Glutamatergic neuron (in vitro differentiated cells): Measurements from ENCODE around the gene CRYBB2. TPM values are rescaled to one million over a fixed set of nuclear protein-coding genes. Genes with fewer than 3 reads are reported as not detected.
"Not testable (repeated sequence)": the region's sequence is repeated elsewhere in the genome, so short reads cannot be mapped to it uniquely, and the experiment has no call there.

Source experiments
- DNase-seq: peaks from one replicate; pipeline ENCODE4 v3.0.0; 2022
- H3K27ac Mint-ChIP-seq: one replicate; pipeline ENCODE4 v1.8.0; 2020; ENCODE audit warnings: mild to moderate bottlenecking, mixed read lengths, inconsistent platforms; ENCODE audit not compliant: unreplicated experiment
- H3K27me3 Mint-ChIP-seq: one replicate; pipeline ENCODE4 v1.8.0; 2020; ENCODE audit warnings: mild to moderate bottlenecking, moderate library complexity, mixed read lengths, inconsistent platforms; ENCODE audit not compliant: unreplicated experiment
- H3K36me3 Mint-ChIP-seq: one replicate; pipeline ENCODE4 v1.8.0; 2020; ENCODE audit warnings: mild to moderate bottlenecking, mixed read lengths, inconsistent platforms; ENCODE audit not compliant: unreplicated experiment
- H3K4me1 Mint-ChIP-seq: one replicate; pipeline ENCODE4 v1.8.0; 2020; ENCODE audit warnings: mild to moderate bottlenecking, low read depth, mixed read lengths, inconsistent platforms; ENCODE audit not compliant: unreplicated experiment
- H3K4me3 Mint-ChIP-seq: one replicate; pipeline ENCODE4 v1.8.0; 2020; ENCODE audit warnings: mild to moderate bottlenecking, mixed read lengths, inconsistent platforms; ENCODE audit not compliant: unreplicated experiment
- H3K9me3 Mint-ChIP-seq: one replicate; pipeline ENCODE4 v1.8.0; 2020; ENCODE audit warnings: mild to moderate bottlenecking, moderate library complexity, mixed read lengths, inconsistent platforms; ENCODE audit not compliant: unreplicated experiment
- total RNA-seq: library from RNA; stranded (reverse); fragmentation: NEBNext Ultra II Directional; extraction: Animal tissue kit (Norgen Biotek cat#: 25700); gene quantifications from one replicate; pipeline ENCODE4 v1.2.1, GENCODE V29; 2021; ENCODE audit not compliant: unreplicated experiment
- TF ChIP-seq, protein P1 (sequence below): fragments of 200-600 bp; sonication (generic); IDR thresholded peaks from one replicate; pipeline ENCODE4 v1.5.0; 2021; ENCODE audit not compliant: partially characterized antibody, unreplicated experiment

CRYBB2 gene
- total RNA-seq, 1 donor from 2014 or later, result not detected

GRCh38 chr22:25178869-25179631 is 40.4 kb upstream of the CRYBB2 start:
- H3K4me3 Mint-ChIP-seq, H3K27ac Mint-ChIP-seq, H3K27me3 Mint-ChIP-seq, H3K36me3 Mint-ChIP-seq, H3K9me3 Mint-ChIP-seq, DNase-seq, H3K4me1 Mint-ChIP-seq: not testable (repeated sequence)
- TF ChIP-seq, protein P1, sequence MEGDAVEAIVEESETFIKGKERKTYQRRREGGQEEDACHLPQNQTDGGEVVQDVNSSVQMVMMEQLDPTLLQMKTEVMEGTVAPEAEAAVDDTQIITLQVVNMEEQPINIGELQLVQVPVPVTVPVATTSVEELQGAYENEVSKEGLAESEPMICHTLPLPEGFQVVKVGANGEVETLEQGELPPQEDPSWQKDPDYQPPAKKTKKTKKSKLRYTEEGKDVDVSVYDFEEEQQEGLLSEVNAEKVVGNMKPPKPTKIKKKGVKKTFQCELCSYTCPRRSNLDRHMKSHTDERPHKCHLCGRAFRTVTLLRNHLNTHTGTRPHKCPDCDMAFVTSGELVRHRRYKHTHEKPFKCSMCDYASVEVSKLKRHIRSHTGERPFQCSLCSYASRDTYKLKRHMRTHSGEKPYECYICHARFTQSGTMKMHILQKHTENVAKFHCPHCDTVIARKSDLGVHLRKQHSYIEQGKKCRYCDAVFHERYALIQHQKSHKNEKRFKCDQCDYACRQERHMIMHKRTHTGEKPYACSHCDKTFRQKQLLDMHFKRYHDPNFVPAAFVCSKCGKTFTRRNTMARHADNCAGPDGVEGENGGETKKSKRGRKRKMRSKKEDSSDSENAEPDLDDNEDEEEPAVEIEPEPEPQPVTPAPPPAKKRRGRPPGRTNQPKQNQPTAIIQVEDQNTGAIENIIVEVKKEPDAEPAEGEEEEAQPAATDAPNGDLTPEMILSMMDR, result peak; percentile 10

GRCh38 chr22:25182131-25183110 is 37.0 kb upstream of the CRYBB2 start:
- no peaks in the 10 kb centered on the region for H3K27me3 Mint-ChIP-seq
- no peak for DNase-seq
- TF ChIP-seq, protein P1, result no peak
- H3K27ac Mint-ChIP-seq, result no peak overlapping the region
- H3K4me1 Mint-ChIP-seq, result no peaks in the 10 kb centered on the region
- peaks cover 15% of the 10 kb centered on the region for H3K36me3 Mint-ChIP-seq
- H3K4me3 Mint-ChIP-seq, result no peak overlapping the region
- H3K9me3 Mint-ChIP-seq, result peaks cover 8% of the 10 kb centered on the region

DNA sequence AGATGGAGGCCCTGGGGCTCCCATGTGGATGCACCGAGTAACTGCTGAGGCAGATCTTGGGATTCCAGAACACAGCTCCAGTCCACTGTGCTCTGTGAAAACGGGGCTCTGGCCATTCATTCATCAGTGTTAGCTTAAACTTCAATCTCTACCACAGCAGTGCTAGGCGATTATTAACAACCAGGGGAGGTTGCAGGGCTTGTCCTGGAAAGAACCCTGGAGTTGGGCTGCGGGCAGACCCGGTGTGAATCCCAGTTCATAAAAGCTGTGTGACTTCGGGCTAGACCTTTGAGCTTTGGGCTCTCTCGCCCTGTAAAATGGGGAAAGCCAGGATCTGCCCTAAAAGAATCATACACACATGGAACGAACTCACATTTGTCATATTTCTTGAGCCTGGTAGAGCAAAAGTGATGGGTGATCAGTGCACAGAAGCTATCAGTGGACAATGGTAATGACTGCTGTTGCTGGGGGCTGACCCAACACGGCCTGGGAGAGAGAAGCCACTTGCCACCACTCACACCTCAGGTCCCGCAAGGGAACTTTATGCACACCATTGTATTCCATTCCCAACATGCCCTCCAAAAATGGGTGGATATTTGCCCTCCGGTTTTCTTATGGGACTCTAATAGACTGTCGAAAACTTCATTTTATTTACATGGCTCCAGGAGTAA is 35.4 kb upstream of the CRYBB2 start:
- TF ChIP-seq, protein P1, result no peak
- DNase-seq, result no peak
- Mint-ChIP-seq H3K27me3 (no peaks in the 10 kb centered on the region), H3K36me3 (peaks cover 20% of the 10 kb centered on the region), H3K9me3 (peaks cover 8% of the 10 kb centered on the region), H3K4me3 (no peak overlapping the region), H3K4me1 (no peaks in the 10 kb centered on the region), H3K27ac (no peak overlapping the region)

DNA sequence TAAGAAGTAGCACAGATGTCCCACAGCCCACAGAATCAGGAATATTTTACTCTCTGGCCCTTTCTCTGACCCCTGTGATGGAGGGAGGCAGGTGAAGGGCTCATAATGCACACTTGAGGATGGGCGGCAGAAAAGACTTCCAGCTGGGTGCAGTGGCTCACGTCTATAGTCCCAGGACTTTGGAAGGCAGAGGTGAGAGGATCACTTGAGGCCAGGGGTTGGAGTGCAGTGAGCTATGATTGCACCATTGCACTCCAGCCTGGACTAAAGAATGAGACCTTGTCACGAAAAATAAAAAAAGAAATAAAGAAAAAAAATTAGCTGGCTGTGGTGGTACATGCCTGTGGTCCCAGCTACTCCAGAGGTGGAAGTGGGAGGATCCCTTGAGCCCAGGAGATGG is 33.3 kb upstream of the CRYBB2 start:
- Mint-ChIP-seq H3K36me3 (peaks cover 11% of the 10 kb centered on the region), H3K27me3 (no peaks in the 10 kb centered on the region), H3K9me3 (peaks cover 1% of the 10 kb centered on the region), H3K27ac (no peak overlapping the region), H3K4me1 (no peaks in the 10 kb centered on the region), H3K4me3 (no peak overlapping the region)
- no peak for DNase-seq
- TF ChIP-seq, protein P1, result no peak
